Naive thymus-derived CD8-positive, alpha-beta T cell (primary cell): ENCODE results near the gene SLC22A31. TPM values are rescaled to one million over a fixed set of nuclear protein-coding genes. Genes with fewer than 3 reads are reported as not detected.
"Not testable (repeated sequence)": the region's sequence is repeated elsewhere in the genome, so short reads cannot be mapped to it uniquely, and the experiment has no call there.

Source experiments
- ATAC-seq, 2 donors: fragments of 150-1000 bp; cut with Tn5 transposase in 1 of 2; sonication (Bioruptor Pico), chemical (Tn5 transposase) in 1 of 2; 1 replicate in 1 of 2; 2 replicates in 1 of 2; pipeline ENCODE4 v1.10.0; 2021; ENCODE audit warnings: mild to moderate bottlenecking in 2 of 2, moderate library complexity in 2 of 2
- POLR2A ChIA-PET: fragments of 350-600 bp; sonication (Branson Sonifier 250); formaldehyde crosslinking; loops from one replicate; lab custom pipeline; 2021; ENCODE audit warnings: antibody characterized with exemption; lab: Charles Lee
- DNase-seq, 10 donors: peaks; one replicate each; pipeline versions ENCODE4 v3.0.0 to v3.0.0-alpha.2; 2020 to 2022
- H3K27ac Mint-ChIP-seq, 10 donors: one replicate each; pipeline ENCODE4 v1.8.0; 2020 to 2022; ENCODE audit warnings: mild to moderate bottlenecking in 10 of 10, mixed read lengths in 10 of 10, moderate library complexity in 4 of 10, inconsistent platforms in 1 of 10
- H3K27me3 Mint-ChIP-seq, 5 donors: one replicate each; pipeline ENCODE4 v1.8.0; 2021 to 2022; ENCODE audit warnings: mixed read lengths in 5 of 5
- H3K36me3 Mint-ChIP-seq, 3 donors: one replicate each; pipeline ENCODE4 v1.8.0; 2020 to 2022; ENCODE audit warnings: mixed read lengths in 3 of 3, mild to moderate bottlenecking in 2 of 3, inconsistent platforms in 1 of 3
- H3K4me1 Mint-ChIP-seq, 4 donors: one replicate each; pipeline ENCODE4 v1.8.0; 2021 to 2022; ENCODE audit warnings: mixed read lengths in 4 of 4
- H3K4me3 Mint-ChIP-seq, 10 donors: one replicate each; pipeline ENCODE4 v1.8.0; 2020 to 2022; ENCODE audit warnings: mild to moderate bottlenecking in 10 of 10, mixed read lengths in 10 of 10, moderate library complexity in 6 of 10, inconsistent platforms in 1 of 10
- H3K9me3 Mint-ChIP-seq, 9 donors: one replicate each; pipeline ENCODE4 v1.8.0; 2020 to 2022; ENCODE audit warnings: mixed read lengths in 9 of 9, mild to moderate bottlenecking in 3 of 9, inconsistent platforms in 1 of 9, moderate library complexity in 1 of 9
- polyA plus RNA-seq, 3 donors: library from polyadenylated mRNA; unstranded; fragments of 300-500 nt; fragmentation: Illumina TruSeq; gene quantifications; one replicate each; pipeline ENCODE4 v1.2.3, GENCODE V29; 2021
- total RNA-seq, 8 experiments: library from RNA in 2 of 8; stranded (reverse) in 2 of 8; gene quantifications; one replicate each; pipeline ENCODE4 v1.2.3 and lab custom pipeline; 2021 to 2026

The SLC22A31 gene
- total and polyA plus RNA-seq, 5 experiments from 2014 or later: not detected

DNA sequence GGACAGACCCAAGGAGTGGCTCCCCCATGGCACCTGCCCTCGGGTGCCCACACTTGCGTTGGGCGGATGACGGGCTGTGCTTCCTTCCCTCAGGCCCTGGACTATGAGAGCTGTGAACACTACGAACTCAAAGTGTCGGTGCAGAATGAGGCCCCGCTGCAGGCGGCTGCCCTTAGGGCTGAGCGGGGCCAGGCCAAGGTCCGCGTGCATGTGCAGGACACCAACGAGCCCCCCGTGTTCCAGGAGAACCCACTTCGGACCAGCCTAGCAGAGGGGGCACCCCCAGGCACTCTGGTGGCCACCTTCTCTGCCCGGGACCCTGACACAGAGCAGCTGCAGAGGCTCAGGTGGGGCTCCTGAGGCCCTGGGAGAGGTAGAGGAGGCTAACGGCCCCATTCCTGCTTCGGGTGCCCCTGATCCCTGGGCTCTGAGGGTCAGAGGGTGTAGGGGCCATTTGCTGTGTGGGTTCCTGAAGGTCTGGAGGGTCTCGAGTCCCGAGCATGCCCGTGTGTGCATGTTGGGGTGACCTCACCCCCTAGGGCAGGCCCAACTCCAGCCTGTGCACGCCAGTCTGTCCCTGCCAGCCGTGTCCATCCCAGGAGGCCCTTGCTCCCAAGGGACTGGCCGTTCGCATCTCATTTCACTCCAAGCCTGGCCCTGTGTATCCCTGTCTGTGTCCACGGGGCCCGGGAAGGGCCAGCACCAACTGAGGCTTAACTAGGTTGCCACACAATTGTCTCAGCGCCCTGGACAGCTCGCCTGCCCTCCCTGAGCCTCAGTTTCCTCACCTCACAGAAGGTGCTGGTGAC is 10.0 kb downstream of the SLC22A31 start:
- peak in 1 of 10 donors; percentile 53 for DNase-seq

DNA sequence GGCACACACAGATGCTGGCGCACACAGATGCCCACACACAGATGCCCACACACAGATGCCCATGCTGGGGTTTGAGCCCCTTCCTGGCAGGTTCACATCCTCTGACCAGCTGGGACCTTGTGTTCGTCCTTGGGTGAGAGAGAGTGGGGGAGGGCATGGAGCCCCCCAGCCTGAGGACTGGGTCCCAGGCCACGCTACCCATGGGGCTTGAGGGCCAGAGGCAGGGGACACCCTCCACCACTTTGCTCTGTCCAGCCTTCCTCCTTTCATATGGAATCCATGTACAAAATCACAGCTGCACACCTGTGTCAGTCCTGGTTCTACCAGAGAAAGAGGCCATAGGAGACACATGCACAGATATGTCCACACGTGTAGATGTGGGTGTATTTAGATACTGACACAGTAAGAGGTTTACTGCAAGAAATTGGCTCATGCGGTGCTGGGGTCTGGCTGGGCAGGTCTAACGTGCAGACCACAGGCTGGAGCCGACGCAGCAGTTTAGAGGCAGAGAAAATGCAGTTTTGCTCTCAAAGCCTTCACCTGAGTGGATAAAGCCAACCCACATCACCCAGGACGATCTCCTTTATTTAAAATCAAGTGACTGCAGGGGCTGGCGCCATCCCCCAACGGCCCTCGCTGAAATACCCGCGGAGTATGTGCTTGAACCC is 10.8 kb downstream of the SLC22A31 start:
- no peaks in the 10 kb centered on the region for H3K36me3 Mint-ChIP-seq
- no peak for ATAC-seq
- peak overlapping the region in 4 of 10 donors; percentile 13 to 56 (median 50) for H3K27ac Mint-ChIP-seq
- POLR2A ChIA-PET: no interaction called here
- peaks cover 0 to 2% (median 0%) of the 10 kb centered on the region in 9 donors for H3K9me3 Mint-ChIP-seq
- H3K4me1 Mint-ChIP-seq: peaks cover 0 to 5% (median 3%) of the 10 kb centered on the region in 4 donors
- DNase-seq: peak in 2 of 10 donors; percentile 0 to 18
- H3K4me3 Mint-ChIP-seq: peak overlapping the region in 2 of 10 donors; percentile 2 to 58
- H3K27me3 Mint-ChIP-seq: no peaks in the 10 kb centered on the region

More for the DNA sequence above, 10.0 kb downstream of the SLC22A31 start:
- POLR2A ChIA-PET: no interaction called here
- peak overlapping the region in 3 of 10 donors; percentile 10 to 44 (median 37) for H3K4me3 Mint-ChIP-seq
- H3K4me1 Mint-ChIP-seq: peaks cover 0 to 5% (median 3%) of the 10 kb centered on the region in 4 donors
- ATAC-seq: no peak
- no peaks in the 10 kb centered on the region for H3K36me3 Mint-ChIP-seq
- H3K9me3 Mint-ChIP-seq: peaks cover 0 to 2% (median 0%) of the 10 kb centered on the region in 9 donors
- H3K27me3 Mint-ChIP-seq: no peaks in the 10 kb centered on the region
- peak overlapping the region in 1 of 10 donors; percentile 51 for H3K27ac Mint-ChIP-seq

DNA sequence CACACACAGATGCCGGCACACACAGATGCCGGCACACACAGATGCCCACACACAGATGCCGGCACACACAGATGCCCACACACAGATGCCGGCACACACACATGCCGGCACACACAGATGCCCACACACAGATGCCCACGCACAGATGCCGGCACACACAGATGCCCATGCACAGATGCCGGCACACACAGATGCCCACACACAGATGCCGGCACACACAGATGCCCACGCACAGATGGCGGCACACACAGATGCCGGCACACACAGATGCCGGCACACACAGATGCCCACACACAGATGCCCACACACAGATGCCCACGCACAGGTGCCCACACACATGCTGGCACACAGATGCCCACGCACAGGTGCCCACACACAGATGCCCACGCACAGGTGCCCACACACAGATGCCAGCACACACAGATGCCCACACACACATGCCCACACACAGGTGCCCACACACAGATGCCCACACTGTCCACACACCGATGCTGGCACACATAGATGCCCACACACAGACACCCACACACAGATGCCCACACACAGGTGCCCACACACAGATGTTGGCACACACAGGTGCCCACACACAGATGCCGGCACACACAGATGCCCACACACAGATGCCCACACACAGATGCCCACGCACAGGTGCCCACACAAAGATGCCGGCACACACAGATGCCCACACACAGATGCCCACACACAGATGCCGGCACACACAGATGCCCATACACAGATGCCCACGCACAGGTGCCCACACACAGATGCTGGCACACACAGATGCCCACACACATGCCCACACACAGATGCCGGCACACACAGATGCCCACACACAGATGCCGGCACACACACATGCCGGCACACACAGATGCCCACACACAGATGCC is 11.6 kb downstream of the SLC22A31 start:
- H3K27me3 Mint-ChIP-seq, DNase-seq, POLR2A ChIA-PET, H3K4me1 Mint-ChIP-seq, ATAC-seq, H3K36me3 Mint-ChIP-seq, H3K9me3 Mint-ChIP-seq: not testable (repeated sequence)
- Mint-ChIP-seq H3K4me3 (peak overlapping the region in 2 of 10 donors; percentile 45 to 58), H3K27ac (peak overlapping the region in 3 of 10 donors; percentile 44 to 55 (median 51))

DNA sequence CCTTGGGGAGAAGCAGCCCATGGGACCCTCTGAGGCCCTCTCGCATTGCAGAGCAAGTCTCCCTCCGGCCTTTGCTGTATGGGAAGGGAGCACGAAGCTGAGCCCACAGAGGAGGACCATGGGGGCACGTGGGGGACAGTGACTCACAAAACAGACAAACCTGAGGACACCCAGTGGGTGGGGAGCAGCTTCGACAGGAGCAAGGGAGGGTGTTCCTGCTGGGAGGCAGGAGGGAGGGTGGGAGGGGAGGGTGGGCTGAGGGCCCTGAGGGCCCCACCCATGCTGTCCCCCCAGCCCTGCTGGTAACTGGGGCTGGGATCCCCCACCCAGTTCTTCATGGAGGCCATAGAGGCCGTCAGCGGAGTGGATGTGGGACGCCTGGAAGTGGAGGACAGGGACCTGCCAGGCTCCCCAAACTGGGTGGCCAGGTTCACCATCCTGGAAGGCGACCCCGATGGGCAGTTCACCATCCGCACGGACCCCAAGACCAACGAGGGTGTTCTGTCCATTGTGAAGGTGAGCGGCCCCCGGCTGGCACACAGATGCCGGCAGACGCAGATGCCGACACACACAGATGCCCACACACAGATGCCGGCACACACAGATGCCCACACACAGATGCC is 12.5 kb downstream of the SLC22A31 start:
- Mint-ChIP-seq H3K4me3 (no peak overlapping the region), H3K9me3 (peaks cover 0 to 2% (median 0%) of the 10 kb centered on the region in 9 donors), H3K36me3 (no peaks in the 10 kb centered on the region), H3K27ac (peak overlapping the region in 7 of 10 donors; percentile 56 to 98 (median 70)), H3K4me1 (peaks cover 0 to 5% (median 3%) of the 10 kb centered on the region in 4 donors), H3K27me3 (no peaks in the 10 kb centered on the region)
- DNase-seq: no peak
- POLR2A ChIA-PET: no interaction called here
- peak; percentile 29 to 38 for ATAC-seq

DNA sequence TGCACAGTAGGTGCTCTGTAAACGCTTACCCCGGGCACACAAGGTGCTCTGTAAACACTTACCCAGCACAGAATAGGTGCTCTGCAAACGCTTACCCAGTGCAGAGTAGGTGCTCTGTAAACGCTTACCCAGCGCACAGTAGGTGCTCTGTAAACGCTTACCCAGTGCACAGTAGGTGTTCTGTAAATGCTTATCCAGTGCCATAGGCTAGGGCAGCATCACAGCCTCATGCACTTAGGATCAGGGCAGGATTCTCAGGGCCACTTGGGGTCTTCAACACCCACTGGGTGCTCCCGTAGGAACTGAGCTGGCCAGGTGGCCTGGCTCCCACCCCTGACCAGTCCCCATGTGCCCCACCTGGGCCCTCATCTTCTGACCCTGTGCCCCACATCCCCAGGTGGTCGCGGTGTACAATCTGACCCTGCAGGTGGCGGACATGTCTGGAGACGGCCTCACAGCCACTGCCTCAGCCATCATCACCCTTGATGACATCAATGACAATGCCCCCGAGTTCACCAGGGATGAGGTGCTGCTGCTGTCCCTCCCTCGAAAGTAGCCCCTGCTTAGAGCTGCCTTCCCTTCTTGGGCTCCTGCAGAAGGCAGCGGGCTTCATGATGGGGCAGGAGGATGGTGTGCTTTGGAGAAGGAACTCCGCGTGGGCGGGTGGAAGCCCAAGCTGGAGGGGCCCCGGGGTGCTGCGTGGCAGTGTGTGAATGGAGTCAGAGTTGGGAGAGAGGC is 13.1 kb downstream of the SLC22A31 start:
- peak overlapping the region in 9 of 10 donors; percentile 20 to 98 (median 70) for H3K27ac Mint-ChIP-seq
- H3K4me3 Mint-ChIP-seq: peak overlapping the region in 5 of 10 donors; percentile 23 to 74 (median 31)
- H3K4me1 Mint-ChIP-seq: peaks cover 0 to 9% (median 6%) of the 10 kb centered on the region in 4 donors
- peaks cover 0 to 2% (median 0%) of the 10 kb centered on the region in 9 donors for H3K9me3 Mint-ChIP-seq
- POLR2A ChIA-PET: no interaction called here
- ATAC-seq (peak; percentile 56 to 67), DNase-seq (peak in 6 of 10 donors; percentile 35 to 59 (median 56))
- H3K27me3 Mint-ChIP-seq: no peaks in the 10 kb centered on the region
- H3K36me3 Mint-ChIP-seq: no peaks in the 10 kb centered on the region

DNA sequence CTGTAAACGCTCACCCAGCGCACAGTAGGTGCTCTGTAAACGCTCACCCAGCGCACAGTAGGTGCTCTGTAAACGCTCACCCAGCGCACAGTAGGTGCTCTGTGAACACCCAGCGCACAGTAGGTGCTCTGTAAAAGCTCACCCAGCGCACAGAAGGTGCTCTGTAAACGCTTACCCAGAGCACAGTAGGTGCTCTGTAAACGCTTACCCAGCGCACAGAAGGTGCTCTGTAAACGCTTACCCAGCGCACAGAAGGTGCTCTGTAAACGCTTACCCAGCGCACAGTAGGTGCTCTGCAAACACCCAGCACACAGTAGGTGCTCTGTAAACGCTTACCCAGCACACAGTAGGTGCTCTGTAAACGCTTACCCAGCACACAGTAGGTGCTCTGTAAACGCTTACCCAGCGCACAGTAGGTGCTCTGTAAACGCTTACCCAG is 13.7 kb downstream of the SLC22A31 start:
- H3K36me3 Mint-ChIP-seq, H3K9me3 Mint-ChIP-seq, DNase-seq, POLR2A ChIA-PET, ATAC-seq, H3K4me3 Mint-ChIP-seq, H3K27me3 Mint-ChIP-seq: not testable (repeated sequence)
- Mint-ChIP-seq H3K27ac (peak overlapping the region in 1 of 10 donors; percentile 98), H3K4me1 (peaks cover 4 to 11% (median 7%) of the 10 kb centered on the region in 4 donors)

DNA sequence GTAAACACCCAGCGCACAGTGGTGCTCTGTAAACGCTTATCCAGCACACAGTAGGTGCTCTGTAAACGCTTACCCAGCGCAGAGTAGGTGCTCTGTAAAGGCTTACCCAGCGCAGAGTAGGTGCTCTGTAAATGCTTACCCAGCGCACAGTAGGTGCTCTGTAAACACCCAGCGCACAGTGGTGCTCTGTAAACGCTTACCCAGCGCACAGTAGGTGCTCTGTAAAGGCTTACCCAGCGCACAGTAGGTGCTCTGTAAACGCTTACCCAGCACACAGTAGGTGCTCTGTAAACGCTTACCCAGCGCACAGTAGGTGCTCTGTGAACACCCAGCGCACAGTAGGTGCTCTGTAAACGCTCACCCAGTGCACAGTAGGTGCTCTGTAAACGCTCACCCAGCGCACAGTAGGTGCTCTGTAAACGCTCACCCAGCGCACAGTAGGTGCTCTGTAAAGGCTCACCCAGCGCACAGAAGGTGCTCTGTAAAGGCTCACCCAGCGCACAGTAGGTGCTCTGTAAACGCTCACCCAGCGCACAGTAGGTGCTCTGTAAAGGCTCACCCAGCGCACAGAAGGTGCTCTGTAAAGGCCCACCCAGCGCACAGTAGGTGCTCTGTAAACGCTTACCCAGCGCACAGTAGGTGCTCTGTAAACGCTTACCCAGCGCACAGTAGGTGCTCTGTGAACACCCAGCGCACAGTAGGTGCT is 14.3 kb downstream of the SLC22A31 start:
- ATAC-seq, H3K4me3 Mint-ChIP-seq, H3K27me3 Mint-ChIP-seq, H3K9me3 Mint-ChIP-seq, DNase-seq, POLR2A ChIA-PET, H3K36me3 Mint-ChIP-seq: not testable (repeated sequence)
- Mint-ChIP-seq H3K4me1 (peaks cover 5 to 13% (median 8%) of the 10 kb centered on the region in 4 donors), H3K27ac (peak overlapping the region in 1 of 10 donors; percentile 29)

DNA sequence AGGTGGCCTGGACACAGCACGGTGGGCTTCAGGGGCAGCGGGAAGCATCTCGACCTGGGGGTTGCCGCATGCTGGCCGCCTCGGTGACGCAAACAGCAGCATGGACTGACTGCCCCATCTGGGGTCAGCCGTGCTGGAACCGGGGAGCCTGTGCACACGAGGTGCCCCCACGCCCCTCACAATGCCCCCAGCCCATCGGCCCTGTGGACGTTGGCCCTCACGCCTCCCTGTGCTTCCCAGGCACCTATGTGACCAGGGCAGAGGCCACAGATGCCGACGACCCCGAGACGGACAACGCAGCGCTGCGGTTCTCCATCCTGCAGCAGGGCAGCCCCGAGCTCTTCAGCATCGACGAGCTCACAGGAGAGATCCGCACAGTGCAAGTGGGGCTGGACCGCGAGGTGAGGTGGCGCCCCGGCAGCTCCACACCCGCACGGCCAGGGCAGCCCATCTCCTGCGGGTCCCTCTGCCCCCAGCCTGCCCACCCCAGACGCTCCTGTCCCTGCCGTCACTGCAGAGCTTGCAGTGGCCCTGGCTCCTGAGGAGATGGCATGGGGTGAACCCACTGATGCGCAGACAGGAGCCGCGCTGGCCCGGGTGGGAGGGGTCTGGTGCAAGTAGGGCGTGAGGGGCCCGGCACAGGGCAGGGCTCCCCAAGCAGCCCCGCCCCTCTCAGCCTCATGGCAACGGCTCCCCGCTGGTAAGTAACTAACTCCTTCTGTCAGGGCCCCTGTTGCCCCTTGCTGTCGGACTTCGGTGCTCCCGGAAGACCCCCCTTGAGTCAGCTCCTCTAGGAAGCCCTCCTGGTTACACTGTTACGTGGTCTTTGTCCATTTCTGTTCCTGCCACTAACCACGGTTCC is 15.2 kb downstream of the SLC22A31 start:
- Mint-ChIP-seq H3K36me3 (no peaks in the 10 kb centered on the region), H3K27me3 (no peaks in the 10 kb centered on the region), H3K27ac (peak overlapping the region in 2 of 10 donors; percentile 29 to 74), H3K4me3 (no peak overlapping the region), H3K4me1 (peaks cover 4 to 12% (median 7%) of the 10 kb centered on the region in 4 donors), H3K9me3 (peaks cover 0 to 2% (median 0%) of the 10 kb centered on the region in 9 donors)
- peak; percentile 36 to 60 for ATAC-seq
- peak in 5 of 10 donors; percentile 52 to 75 (median 60) for DNase-seq
- POLR2A ChIA-PET: no interaction called here

DNA sequence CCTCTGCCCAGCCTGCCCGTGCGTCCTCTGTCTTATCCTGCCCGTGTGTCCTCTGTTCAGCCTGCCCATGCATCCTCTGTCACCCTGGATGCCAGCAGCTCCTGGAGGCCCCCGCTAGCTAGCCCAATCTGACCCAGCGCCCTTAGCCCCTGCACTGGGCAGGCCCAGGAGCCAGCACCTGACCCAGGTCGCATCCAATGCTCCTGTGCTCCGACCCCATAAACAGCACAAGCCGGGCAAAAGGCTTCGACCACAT is 15.7 kb downstream of the SLC22A31 start:
- ATAC-seq: no peak
- DNase-seq: no peak
- peaks cover 4 to 12% (median 7%) of the 10 kb centered on the region in 4 donors for H3K4me1 Mint-ChIP-seq
- peak overlapping the region in 1 of 10 donors; percentile 42 for H3K4me3 Mint-ChIP-seq
- H3K27ac Mint-ChIP-seq: peak overlapping the region in 3 of 10 donors; percentile 11 to 80 (median 74)
- POLR2A ChIA-PET: no interaction called here
- no peaks in the 10 kb centered on the region for H3K27me3 Mint-ChIP-seq
- peaks cover 0 to 2% (median 0%) of the 10 kb centered on the region in 9 donors for H3K9me3 Mint-ChIP-seq
- H3K36me3 Mint-ChIP-seq: no peaks in the 10 kb centered on the region

DNA sequence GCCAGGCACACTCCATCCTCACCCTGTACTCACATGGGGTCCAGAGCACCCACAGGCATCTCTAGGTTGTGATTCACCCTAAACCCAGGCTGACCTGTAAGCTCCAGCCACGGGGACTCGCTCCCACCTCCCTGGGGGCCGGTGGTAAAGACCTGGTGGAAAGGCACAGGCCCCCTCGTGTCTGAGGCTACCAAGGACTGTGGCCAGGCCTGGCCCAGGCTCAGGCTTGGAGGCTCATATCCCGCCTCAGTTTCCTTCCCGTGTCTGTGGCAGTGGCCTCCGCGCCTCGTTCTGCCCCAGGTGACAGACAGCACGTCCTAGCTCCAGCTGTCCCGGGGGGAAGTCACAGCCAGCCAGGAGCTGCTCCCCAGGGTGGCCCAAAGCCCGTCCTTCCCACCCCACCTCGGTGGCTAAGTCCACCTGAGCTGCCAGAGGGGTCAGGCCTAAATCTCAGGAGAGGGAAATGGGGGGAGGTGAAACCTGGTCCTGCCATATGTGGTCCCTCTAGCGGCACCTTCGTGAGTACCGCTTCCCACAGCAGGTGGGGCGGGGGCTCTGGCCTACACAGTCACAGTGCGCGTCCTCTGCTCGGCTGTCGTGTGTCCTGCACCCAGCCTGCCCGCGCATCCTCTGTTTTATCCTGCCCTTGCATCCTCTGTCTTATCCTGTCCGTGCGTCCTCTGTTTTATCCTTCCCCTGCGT is 16.2 kb downstream of the SLC22A31 start:
- H3K9me3 Mint-ChIP-seq: peaks cover 0 to 2% (median 0%) of the 10 kb centered on the region in 9 donors
- POLR2A ChIA-PET: no interaction called here
- peak overlapping the region in 3 of 10 donors; percentile 11 to 80 (median 74) for H3K27ac Mint-ChIP-seq
- no peaks in the 10 kb centered on the region for H3K27me3 Mint-ChIP-seq
- peak overlapping the region in 2 of 10 donors; percentile 11 to 42 for H3K4me3 Mint-ChIP-seq
- peaks cover 4 to 12% (median 7%) of the 10 kb centered on the region in 4 donors for H3K4me1 Mint-ChIP-seq
- H3K36me3 Mint-ChIP-seq: no peaks in the 10 kb centered on the region
- ATAC-seq (no peak), DNase-seq (no peak)
